ENCODE data around the gene LMF1. TPM values are rescaled to one million over a fixed set of nuclear protein-coding genes. Genes with fewer than 3 reads are reported as not detected.

The LMF1 gene
- total and polyA plus RNA-seq, 9 of the 15 experiments (the other 6 are each of a cell fraction or from before 2014, with no cell fraction given): 0.11 to 1.6 (median 0.55) TPM; not detected in 1

DNA sequence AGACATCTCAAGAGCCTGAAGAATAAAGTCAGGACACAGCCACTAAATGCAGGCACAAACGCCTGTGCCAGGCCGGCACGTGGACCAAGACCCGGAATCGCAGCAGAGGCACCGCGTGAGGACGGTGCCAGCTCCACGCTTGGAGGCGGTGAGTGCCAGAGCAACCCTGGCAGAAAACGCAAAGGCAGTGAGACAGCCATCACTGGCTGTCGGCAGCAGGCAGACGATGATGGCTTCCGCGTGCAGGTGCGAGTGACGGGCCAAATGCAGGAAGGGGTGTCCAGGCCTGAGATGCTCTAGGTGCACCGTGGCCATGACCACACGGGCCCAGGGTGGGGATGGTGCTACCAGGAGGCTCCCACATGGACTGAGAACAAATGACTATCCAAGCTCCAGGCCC lies 78.8 kb downstream of the LMF1 start:
- Histone ChIP-seq H3K27ac (ENCODE audit: extremely low read depth, low read depth, low read length) (no peak overlapping the region), H2AFZ (ENCODE audit: low read depth, low read length) (no peak overlapping the region), H4K20me1 (replicated peaks; ENCODE audit: control insufficient read depth, insufficient read depth, low read length) (peaks cover 33% of the 10 kb centered on the region), H3K4me1 (replicated peaks in 1 of 2; ENCODE audit: control insufficient read depth in 2 of 2, insufficient read depth in 2 of 2, low read length in 2 of 2) (peaks cover 0 to 74% of the 10 kb centered on the region in 2 experiments; a peak in 2 of 5 replicates), H3K27me3 (ENCODE audit: control insufficient read depth in 2 of 2, insufficient read depth in 2 of 2, low read length in 2 of 2) (peaks cover 25 to 94% of the 10 kb centered on the region in 2 experiments; a peak in 4 of 5 replicates), H3K9ac (ENCODE audit: insufficient read depth in 1 of 2, low read depth in 2 of 2, low read length in 2 of 2) (no peak overlapping the region), H3K4me3 (no peak overlapping the region), H3K9me1 (ENCODE audit: control insufficient read depth, insufficient read depth, low read length) (no peaks in the 10 kb centered on the region), H3K4me2 (ENCODE audit: insufficient read depth, low read length) (no peak overlapping the region), H3K79me2 (ENCODE audit: control insufficient read depth, insufficient read depth, low read length) (no peaks in the 10 kb centered on the region), H3K9me3 (replicated peaks; ENCODE audit: control insufficient read depth, insufficient read depth, low read depth, low read length) (no peaks in the 10 kb centered on the region), H3K36me3 (ENCODE audit: control insufficient read depth, insufficient read depth, low read length) (no peaks in the 10 kb centered on the region)
- no peak for ATAC-seq
- 18% methylated on average over 19 of the region's 19 CpGs for WGBS (ENCODE audit: insufficient coverage, low coverage, missing lambda C conversion rate)
- DNase-seq (ENCODE audit: extremely low read depth in 1 of 4, low spot score in 3 of 4): no peak
- ChIA-PET POLR2A (interaction anchor here (0.8 kb wide), 1 partner anchor 10 kb away, joined by 3 read pairs; no protein-coding TSS in a partner anchor), CTCF (ENCODE audit: low intra/inter-chr PET ratio) (no interaction called here)
- intact Hi-C loops (cut with micrococcal nuclease) (no loop called here), in situ Hi-C loops (cut with MboI) (no loop called here)
- BruUV-seq (replicated peaks): no TSS peak
- no peak for FAIRE-seq
- TF ChIP-seq POLR2AphosphoS5 (IDR thresholded peaks at IDR 0.05; ENCODE audit: control insufficient read depth, insufficient read depth, low read depth, low read length) (no peak), ZNF165 (CRISPR knock-in tag; IDR thresholded peaks at IDR 0.05; ENCODE audit: borderline replicate concordance) (no peak), NFIX (CRISPR knock-in tag; IDR thresholded peaks at IDR 0.05; ENCODE audit: low read depth) (no peak), ZSCAN29 (IDR thresholded peaks at IDR 0.05) (no peak), ERF (CRISPR knock-in tag; IDR thresholded peaks at IDR 0.05) (no peak), ZNF197 (CRISPR knock-in tag; IDR thresholded peaks at IDR 0.05; ENCODE audit: low read depth) (no peak), RBM15 (IDR thresholded peaks at IDR 0.05; ENCODE audit: insufficient read depth, low read length) (no peak), NKRF (IDR thresholded peaks at IDR 0.05; ENCODE audit: borderline replicate concordance) (no peak), ETV5 (CRISPR knock-in tag; IDR thresholded peaks at IDR 0.05; ENCODE audit: low read depth) (no peak), TSC22D4 (tag; IDR thresholded peaks at IDR 0.05) (no peak), ATF1 (CRISPR knock-in tag; IDR thresholded peaks at IDR 0.05) (no peak), ATF1 (tag; IDR thresholded peaks at IDR 0.05) (no peak), SMARCA5 (IDR thresholded peaks at IDR 0.05) (no peak)
- TF ChIP-seq, protein P1, sequence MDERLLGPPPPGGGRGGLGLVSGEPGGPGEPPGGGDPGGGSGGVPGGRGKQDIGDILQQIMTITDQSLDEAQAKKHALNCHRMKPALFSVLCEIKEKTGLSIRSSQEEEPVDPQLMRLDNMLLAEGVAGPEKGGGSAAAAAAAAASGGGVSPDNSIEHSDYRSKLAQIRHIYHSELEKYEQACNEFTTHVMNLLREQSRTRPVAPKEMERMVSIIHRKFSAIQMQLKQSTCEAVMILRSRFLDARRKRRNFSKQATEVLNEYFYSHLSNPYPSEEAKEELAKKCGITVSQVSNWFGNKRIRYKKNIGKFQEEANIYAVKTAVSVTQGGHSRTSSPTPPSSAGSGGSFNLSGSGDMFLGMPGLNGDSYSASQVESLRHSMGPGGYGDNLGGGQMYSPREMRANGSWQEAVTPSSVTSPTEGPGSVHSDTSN (CRISPR knock-in tag; IDR thresholded peaks at IDR 0.05; ENCODE audit: low read depth): no peak
- TF ChIP-seq, protein P1 (tag; conservative IDR thresholded peaks at IDR 0.05; ENCODE audit: low read depth): no peak

All from K562 (cell line).